Measurements from ENCODE around the gene DCHS1.
"Not testable (repeated sequence)": the region's sequence is repeated elsewhere in the genome, so short reads cannot be mapped to it uniquely, and the experiment has no call there.

Gene DCHS1, protein sequence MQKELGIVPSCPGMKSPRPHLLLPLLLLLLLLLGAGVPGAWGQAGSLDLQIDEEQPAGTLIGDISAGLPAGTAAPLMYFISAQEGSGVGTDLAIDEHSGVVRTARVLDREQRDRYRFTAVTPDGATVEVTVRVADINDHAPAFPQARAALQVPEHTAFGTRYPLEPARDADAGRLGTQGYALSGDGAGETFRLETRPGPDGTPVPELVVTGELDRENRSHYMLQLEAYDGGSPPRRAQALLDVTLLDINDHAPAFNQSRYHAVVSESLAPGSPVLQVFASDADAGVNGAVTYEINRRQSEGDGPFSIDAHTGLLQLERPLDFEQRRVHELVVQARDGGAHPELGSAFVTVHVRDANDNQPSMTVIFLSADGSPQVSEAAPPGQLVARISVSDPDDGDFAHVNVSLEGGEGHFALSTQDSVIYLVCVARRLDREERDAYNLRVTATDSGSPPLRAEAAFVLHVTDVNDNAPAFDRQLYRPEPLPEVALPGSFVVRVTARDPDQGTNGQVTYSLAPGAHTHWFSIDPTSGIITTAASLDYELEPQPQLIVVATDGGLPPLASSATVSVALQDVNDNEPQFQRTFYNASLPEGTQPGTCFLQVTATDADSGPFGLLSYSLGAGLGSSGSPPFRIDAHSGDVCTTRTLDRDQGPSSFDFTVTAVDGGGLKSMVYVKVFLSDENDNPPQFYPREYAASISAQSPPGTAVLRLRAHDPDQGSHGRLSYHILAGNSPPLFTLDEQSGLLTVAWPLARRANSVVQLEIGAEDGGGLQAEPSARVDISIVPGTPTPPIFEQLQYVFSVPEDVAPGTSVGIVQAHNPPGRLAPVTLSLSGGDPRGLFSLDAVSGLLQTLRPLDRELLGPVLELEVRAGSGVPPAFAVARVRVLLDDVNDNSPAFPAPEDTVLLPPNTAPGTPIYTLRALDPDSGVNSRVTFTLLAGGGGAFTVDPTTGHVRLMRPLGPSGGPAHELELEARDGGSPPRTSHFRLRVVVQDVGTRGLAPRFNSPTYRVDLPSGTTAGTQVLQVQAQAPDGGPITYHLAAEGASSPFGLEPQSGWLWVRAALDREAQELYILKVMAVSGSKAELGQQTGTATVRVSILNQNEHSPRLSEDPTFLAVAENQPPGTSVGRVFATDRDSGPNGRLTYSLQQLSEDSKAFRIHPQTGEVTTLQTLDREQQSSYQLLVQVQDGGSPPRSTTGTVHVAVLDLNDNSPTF (N-terminal part only)

DNA sequence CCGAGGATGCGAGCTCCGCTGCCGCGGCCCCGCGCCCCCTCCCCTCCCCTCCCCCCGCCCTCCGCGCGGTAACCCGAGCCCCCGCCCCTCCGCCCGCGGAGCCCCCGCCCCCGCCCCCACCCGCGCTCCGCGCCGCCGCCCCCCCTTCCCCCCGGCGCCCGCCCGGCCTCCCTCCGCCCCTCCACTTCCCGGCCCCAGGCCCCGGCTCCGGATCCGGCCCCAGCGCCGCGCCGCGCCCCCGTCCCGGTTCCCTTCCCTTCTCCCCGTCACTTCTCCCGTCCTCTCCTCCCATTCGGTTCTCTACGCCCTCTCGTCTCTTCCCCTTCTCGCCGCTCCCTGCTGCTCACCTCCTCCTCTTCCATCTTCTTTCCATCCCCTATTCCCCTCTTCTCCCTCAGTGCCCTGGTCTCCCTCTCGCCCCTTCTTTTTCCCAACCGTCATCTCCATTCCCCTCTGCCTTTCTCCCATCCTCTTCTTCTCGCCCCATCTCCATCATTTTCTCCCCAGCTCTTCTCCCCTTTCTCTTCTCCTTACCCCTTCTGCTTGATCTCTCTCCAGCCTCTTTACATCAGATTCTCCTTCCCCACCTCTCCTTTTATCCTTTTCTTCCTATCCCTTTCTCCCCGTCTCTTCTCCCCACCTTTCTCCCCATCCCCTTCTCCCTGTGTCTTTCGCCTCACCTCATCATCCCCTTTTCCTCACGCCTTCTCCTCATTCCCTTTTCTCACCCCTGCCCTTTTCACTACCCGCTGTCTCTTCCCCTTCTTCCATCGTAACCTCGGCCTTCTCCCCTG lies at the start of gene DCHS1:
DCHS1 (minus strand) TSS at position 20 of the 794 bp plus-strand sequence. CDS start 14,196 bp downstream, outside the sequence.
- TF ChIP-seq, protein P1, sequence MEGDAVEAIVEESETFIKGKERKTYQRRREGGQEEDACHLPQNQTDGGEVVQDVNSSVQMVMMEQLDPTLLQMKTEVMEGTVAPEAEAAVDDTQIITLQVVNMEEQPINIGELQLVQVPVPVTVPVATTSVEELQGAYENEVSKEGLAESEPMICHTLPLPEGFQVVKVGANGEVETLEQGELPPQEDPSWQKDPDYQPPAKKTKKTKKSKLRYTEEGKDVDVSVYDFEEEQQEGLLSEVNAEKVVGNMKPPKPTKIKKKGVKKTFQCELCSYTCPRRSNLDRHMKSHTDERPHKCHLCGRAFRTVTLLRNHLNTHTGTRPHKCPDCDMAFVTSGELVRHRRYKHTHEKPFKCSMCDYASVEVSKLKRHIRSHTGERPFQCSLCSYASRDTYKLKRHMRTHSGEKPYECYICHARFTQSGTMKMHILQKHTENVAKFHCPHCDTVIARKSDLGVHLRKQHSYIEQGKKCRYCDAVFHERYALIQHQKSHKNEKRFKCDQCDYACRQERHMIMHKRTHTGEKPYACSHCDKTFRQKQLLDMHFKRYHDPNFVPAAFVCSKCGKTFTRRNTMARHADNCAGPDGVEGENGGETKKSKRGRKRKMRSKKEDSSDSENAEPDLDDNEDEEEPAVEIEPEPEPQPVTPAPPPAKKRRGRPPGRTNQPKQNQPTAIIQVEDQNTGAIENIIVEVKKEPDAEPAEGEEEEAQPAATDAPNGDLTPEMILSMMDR (conservative IDR thresholded peaks at IDR 0.05; ENCODE audit: low read depth, low read length): no peak
- peak within 1 kb of the TSS; percentile 40 for H3K4me3 ChIP-seq (ENCODE audit: low read depth, low read length)
- no peak for DNase-seq (ENCODE audit: low read depth)

DNA sequence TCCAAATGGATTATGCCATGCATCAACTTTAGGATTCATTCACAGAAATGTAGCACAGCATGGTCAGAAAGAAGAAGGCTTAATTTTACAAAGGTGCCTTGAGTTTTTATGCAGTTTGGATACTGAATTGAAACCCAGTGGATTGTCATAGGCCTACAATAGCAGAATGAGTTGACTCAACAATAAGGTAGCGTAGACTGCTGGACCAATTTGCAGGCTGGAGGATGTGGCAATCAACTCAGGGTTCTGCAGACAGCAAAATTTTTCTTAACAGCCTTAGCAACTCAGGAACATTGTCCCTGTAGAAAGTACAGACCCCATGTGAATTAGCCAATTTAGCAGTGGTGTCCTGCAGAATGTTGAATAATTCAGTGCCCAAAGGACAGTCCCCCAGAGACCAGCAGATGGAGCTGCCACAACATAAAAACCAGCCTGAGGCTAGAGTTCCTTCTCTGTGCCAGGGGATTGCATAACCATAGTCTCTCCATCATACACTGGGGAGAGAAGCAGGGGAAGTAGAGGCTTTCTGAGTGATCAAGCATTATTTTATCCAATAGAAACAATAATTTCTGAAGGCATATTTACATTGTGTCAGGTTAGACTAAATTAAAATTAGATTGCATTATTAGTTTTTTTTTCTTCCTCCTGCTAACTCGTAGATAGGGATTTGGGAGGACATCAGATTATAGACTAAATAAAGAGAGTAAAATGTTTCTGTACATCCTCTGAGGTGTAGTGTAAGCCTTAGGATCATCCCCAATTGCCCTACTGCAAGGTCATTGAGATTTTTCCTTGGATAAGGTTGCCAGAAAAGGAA lies 47.8 kb upstream of the DCHS1 start:
- H3K4me3 ChIP-seq (ENCODE audit: low read depth, low read length): no peak overlapping the region
- TF ChIP-seq, protein P1 (conservative IDR thresholded peaks at IDR 0.05; ENCODE audit: low read depth, low read length): peak; percentile 73
- DNase-seq (ENCODE audit: low read depth): peak; percentile 74

DNA sequence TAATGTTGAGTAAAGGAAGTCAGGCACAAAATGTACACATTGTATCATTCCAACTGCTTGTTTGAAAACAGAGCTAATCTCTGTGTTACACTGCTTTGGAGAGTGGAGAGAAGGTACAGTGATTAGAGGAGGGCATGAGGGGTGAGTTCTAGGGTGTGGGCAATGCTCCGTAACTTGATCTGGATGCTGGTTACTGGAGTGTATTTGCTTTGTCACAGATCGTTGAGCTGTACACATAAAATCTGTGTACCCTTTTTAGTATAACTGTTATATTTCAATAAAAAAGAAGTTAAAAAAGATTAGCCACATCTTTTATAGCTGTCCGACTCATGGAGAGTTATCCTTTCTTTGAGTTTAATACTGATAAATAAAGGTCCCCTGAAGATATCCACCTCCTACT lies 46.3 kb upstream of the DCHS1 start:
- H3K4me3 ChIP-seq (ENCODE audit: low read depth, low read length); DNase-seq (ENCODE audit: low read depth): not testable (repeated sequence)

DNA sequence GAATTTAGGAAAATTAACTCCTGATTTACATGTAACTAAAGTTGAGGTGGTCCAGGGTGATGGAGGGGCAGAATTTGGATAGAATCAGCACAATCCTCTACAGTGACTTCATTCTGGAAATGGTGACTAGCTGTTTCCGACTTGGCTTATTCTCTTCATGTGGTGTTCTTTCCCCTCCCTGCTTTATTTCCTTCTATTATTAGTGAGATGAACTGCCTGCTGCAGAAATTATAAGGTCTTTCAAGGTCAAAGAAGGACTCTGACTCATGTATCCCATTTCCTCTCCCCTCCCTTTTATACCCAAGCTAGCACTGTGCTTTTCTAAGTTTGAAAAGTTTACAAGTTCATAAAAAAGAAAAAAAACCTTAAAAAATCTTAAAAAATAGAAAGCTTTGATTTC lies 39.8 kb upstream of the DCHS1 start:
- TF ChIP-seq, protein P1 (conservative IDR thresholded peaks at IDR 0.05; ENCODE audit: low read depth, low read length): no peak
- DNase-seq (ENCODE audit: low read depth): peak; percentile 78
- H3K4me3 ChIP-seq (ENCODE audit: low read depth, low read length): no peak overlapping the region

DNA sequence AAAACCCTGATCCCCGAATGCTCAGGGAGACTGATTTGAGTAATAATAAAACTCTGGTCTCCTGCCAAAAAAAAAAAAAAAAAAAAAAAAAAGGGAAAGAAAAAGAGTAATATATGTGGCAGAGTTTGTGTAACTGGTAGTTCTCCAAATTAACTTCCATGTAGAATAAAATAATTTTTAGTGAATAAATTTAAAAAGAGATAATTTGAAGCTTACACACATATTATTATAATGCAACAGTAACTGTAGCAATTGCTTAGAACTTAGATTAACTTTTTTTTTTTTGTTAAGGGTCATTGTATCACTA lies 38.6 kb upstream of the DCHS1 start:
- no peak overlapping the region for H3K4me3 ChIP-seq (ENCODE audit: low read depth, low read length)
- TF ChIP-seq, protein P1 (conservative IDR thresholded peaks at IDR 0.05; ENCODE audit: low read depth, low read length): no peak
- DNase-seq (ENCODE audit: low read depth): no peak

DNA sequence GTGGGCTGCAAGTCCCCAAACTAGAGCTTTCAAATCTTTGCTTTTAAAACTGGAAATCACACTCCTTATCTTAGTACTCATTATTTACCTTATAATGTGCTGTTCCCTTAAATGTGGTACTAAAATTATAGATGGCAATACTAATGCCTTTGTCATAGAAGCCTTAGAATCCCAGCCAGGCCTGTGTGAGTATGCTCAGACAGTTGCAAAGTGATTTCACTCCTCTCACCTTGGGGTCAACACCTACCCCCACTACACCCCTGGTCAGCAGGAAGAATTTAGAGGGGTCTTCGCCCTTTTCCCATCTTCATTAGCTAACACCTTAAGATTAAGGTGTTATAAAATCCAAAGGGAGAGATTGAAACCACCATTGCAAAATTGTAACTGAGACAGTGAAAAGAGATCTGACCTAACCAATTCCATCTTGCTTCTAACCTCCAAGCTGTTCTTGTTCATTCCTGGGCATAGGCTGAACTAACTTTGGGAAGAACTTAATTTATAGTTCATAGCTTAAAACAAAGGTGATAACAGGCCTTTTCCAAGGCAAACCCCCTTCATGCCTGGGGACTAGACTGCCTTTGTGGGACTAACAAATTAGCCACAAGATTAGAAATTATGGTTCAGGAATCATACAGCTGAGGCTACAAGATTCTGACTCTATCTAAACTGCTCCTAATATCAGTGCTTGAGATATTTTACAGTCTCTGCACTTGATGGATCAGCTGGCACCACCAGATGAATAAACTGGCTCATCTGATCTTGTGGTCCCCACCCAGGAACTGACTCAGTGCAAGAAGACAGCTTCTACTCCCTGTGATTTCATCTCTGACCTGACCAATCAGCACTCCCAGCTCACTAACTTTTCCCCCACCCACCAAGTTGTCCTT lies 38.0 kb upstream of the DCHS1 start:
- no peak overlapping the region for H3K4me3 ChIP-seq (ENCODE audit: low read depth, low read length)
- DNase-seq (ENCODE audit: low read depth): peak; percentile 95
- TF ChIP-seq, protein P1 (conservative IDR thresholded peaks at IDR 0.05; ENCODE audit: low read depth, low read length): no peak
